ENCODE measurements around the gene POU2F3. TPM values are rescaled to one million over a fixed set of nuclear protein-coding genes. Genes with fewer than 3 reads are reported as not detected.

POU2F3 gene
- total and polyA plus RNA-seq, 2 of the 8 experiments (the other 6 are each of a cell fraction or from before 2014, with no cell fraction given), result 1.0 to 2.1 TPM

DNA sequence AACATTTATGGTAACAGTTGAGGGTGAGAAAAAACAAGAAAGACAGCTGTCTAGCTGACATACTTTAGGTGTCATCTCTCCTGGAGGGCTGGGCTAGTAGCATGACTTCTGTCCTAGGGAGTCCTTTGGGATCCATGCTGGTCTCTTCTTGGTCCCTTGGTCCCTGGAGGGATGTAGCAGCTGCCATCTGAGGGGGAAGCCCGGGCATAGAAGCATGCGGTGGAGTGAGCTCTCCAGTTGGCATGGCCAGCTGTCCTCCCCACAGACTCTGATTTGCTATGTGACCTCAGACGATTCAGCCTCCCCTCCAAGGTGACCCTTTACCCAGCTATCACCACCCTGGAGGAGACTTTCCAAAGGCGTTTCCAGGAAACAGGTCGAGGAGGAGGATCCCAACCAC is 28.7 kb downstream of the POU2F3 start:
- CTCF ChIA-PET (ENCODE audit: partially characterized antibody), result interaction anchor here (1.0 to 4.5 kb wide), 10 partner anchors 9 to 39 kb away, joined by 3 to 22 read pairs (median 8); no protein-coding TSS in a partner anchor
- POLR2A ChIA-PET (ENCODE audit: partially characterized antibody), result no interaction called here
- Histone ChIP-seq H3K79me1 (ENCODE audit: low read depth, low read length) (no peaks in the 10 kb centered on the region; the same call in 1 of the 2 replicates), H3K4me3 (ENCODE audit: extremely low read depth in 1 of 4, insufficient read depth in 2 of 4, low read depth in 3 of 4, low read length in 4 of 4) (no peak overlapping the region), H3K56ac (replicated peaks; ENCODE audit: insufficient read length, low read depth, low read length) (no peak overlapping the region), H4K8ac (ENCODE audit: extremely low read depth, insufficient read depth, low read length) (no peak overlapping the region), H3K4me1 (replicated peaks in 1 of 4; ENCODE audit: control insufficient read depth in 3 of 4, insufficient read depth in 4 of 4, low read length in 3 of 4) (peaks cover 0 to 5% (median 2%) of the 10 kb centered on the region in 4 experiments; a peak in 3 of 7 replicates), H2AFZ (ENCODE audit: low read length) (no peak overlapping the region), H3K79me2 (ENCODE audit: control insufficient read depth in 1 of 2, insufficient read depth in 2 of 2, low read length in 2 of 2) (no peaks in the 10 kb centered on the region), H3K9ac (replicated peaks in 1 of 4; ENCODE audit: extremely low read depth in 1 of 4, low read depth in 3 of 4, low read length in 3 of 4) (no peak overlapping the region), H2BK20ac (ENCODE audit: low read length) (no peak overlapping the region), H3K9me3 (ENCODE audit: insufficient read depth in 2 of 2, low read depth in 1 of 2, low read length in 1 of 2) (no peaks in the 10 kb centered on the region), H3K27me3 (replicated peaks in 1 of 4; ENCODE audit: control insufficient read depth in 3 of 4, extremely low read depth in 1 of 4, insufficient read depth in 3 of 4, low read length in 3 of 4) (no peaks in the 10 kb centered on the region; a peak in 1 of 7 replicates), H3K23ac (ENCODE audit: insufficient read length) (no peak overlapping the region), H3K4me2 (ENCODE audit: insufficient read depth in 1 of 2, low read depth in 2 of 2, low read length in 2 of 2) (no peak overlapping the region), H3K4ac (replicated peaks; ENCODE audit: insufficient read length, low read depth, low read length) (no peak overlapping the region), H3K36me3 (ENCODE audit: control insufficient read depth in 2 of 4, insufficient read depth in 4 of 4, low read length in 3 of 4) (no peaks in the 10 kb centered on the region), H2BK15ac (ENCODE audit: low read length) (no peak overlapping the region), H2BK12ac (ENCODE audit: low read depth, low read length) (no peak overlapping the region), H2AK5ac (ENCODE audit: low read depth, low read length) (no peak overlapping the region), H2BK5ac (ENCODE audit: low read depth, low read length) (no peak overlapping the region), H3K14ac (ENCODE audit: insufficient read length) (no peak overlapping the region), H3K23me2 (ENCODE audit: low read depth, low read length) (peaks cover 3% of the 10 kb centered on the region; the same call in 1 of the 2 replicates), H4K5ac (ENCODE audit: insufficient read length, low read depth, low read length) (no peak overlapping the region), H3K18ac (ENCODE audit: extremely low read depth, low read length) (no peak overlapping the region), H4K91ac (replicated peaks; ENCODE audit: insufficient read length, low read length) (no peak overlapping the region), H2BK120ac (replicated peaks; ENCODE audit: low read depth, low read length) (no peak overlapping the region), H3K27ac (ENCODE audit: low read depth, low read length) (no peak overlapping the region), H4K20me1 (replicated peaks in 1 of 2; ENCODE audit: control insufficient read depth in 1 of 2, insufficient read depth in 2 of 2, low read length in 2 of 2) (no peaks in the 10 kb centered on the region)
- FAIRE-seq, result no peak
- TF ChIP-seq SUZ12 (IDR thresholded peaks at IDR 0.05; ENCODE audit: low read length), result no peak
- TF ChIP-seq, protein P1, sequence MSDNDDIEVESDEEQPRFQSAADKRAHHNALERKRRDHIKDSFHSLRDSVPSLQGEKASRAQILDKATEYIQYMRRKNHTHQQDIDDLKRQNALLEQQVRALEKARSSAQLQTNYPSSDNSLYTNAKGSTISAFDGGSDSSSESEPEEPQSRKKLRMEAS (IDR thresholded peaks at IDR 0.05), result no peak
- no peak for TF ChIP-seq GABPA (IDR thresholded peaks at IDR 0.05; ENCODE audit: borderline replicate concordance, insufficient read depth, low read length)
- no peak for TF ChIP-seq EGR1 (IDR thresholded peaks at IDR 0.05; ENCODE audit: borderline replicate concordance, low read depth, low read length)
- no peak for TF ChIP-seq EZH2 (IDR thresholded peaks at IDR 0.05; ENCODE audit: low read depth, low read length, severe bottlenecking)
- no peak for TF ChIP-seq TAF7 (optimal IDR thresholded peaks at IDR 0.05; ENCODE audit: borderline replicate concordance, low read depth, low read length)
- no peak for TF ChIP-seq JUND (IDR thresholded peaks at IDR 0.05; ENCODE audit: low read length)
- no peak for TF ChIP-seq YY1 (IDR thresholded peaks at IDR 0.05; ENCODE audit: low read depth, low read length)
- TF ChIP-seq TBP (IDR thresholded peaks at IDR 0.05; ENCODE audit: low read depth, low read length), result no peak
- no peak for TF ChIP-seq GTF2F1 (IDR thresholded peaks at IDR 0.05; ENCODE audit: borderline replicate concordance, low read depth, low read length)
- no peak for TF ChIP-seq KDM5A (IDR thresholded peaks at IDR 0.05; ENCODE audit: low read length)
- no peak for DNase-seq (ENCODE audit: low read depth in 1 of 2, low spot score in 2 of 2)
- WGBS, 2 experiments (ENCODE audit: extremely low coverage in 1 of 2, insufficient coverage in 1 of 2, insufficient read length in 1 of 2, insufficient replicate concordance in 2 of 2, low coverage in 1 of 2, low lambda C conversion rate in 2 of 2, missing lambda C conversion rate in 1 of 2), result 72% methylated on average over 5 of the region's 5 CpGs; no CpG with 5 or more reads in 1 of the 2 experiments
